ENCODE measurements around the gene SPRYD7.
"Not testable (repeated sequence)": the region's sequence is repeated elsewhere in the genome, so short reads cannot be mapped to it uniquely, and the experiment has no call there.

Gene SPRYD7

GRCh38 chr13:49953560-49953959 is 17.4 kb upstream of the SPRYD7 start:
- ChIA-PET POLR2A (interaction anchor here (1.1 kb wide), 1 partner anchor 130 kb away, joined by 4 read pairs; no protein-coding TSS in a partner anchor), CTCF (no interaction called here)
- TF ChIP-seq MYNN (tag by site-specific recombination; IDR thresholded peaks at IDR 0.05; ENCODE audit: borderline replicate concordance) (no peak), ZNF112 (tag by site-specific recombination; IDR thresholded peaks at IDR 0.05) (no peak), KLF8 (tag by site-specific recombination; IDR thresholded peaks at IDR 0.05) (no peak), ZNF391 (tag by site-specific recombination; IDR thresholded peaks at IDR 0.05; ENCODE audit: borderline replicate concordance, low read depth) (no peak), ZNF223 (tag by site-specific recombination; IDR thresholded peaks at IDR 0.05) (no peak)

GRCh38 chr13:49951754-49952535 is 15.8 kb upstream of the SPRYD7 start:
- Histone ChIP-seq H3K9me3 (ENCODE audit: control insufficient read depth, insufficient read depth, low read depth, low read length) (no peaks in the 10 kb centered on the region), H3K27ac (ENCODE audit: extremely low read depth, low read depth, low read length) (no peak overlapping the region), H3K36me3 (ENCODE audit: control insufficient read depth in 2 of 2, insufficient read depth in 1 of 2, low read length in 2 of 2) (no peaks in the 10 kb centered on the region), H3K4me3 (ENCODE audit: low read depth, low read length) (no peak overlapping the region), H3K4me1 (ENCODE audit: control insufficient read depth, insufficient read depth, low read length) (no peaks in the 10 kb centered on the region)
- ChIA-PET CTCF (interaction anchor here (1.6 kb wide), 1 partner anchor 24 kb away, joined by 3 read pairs; no protein-coding TSS in a partner anchor), POLR2A (no interaction called here)
- TF ChIP-seq ZNF398 (tag by site-specific recombination; IDR thresholded peaks at IDR 0.05), result no peak
- TF ChIP-seq ZNF530 (tag by site-specific recombination; IDR thresholded peaks at IDR 0.05; ENCODE audit: low read depth), result no peak
- TF ChIP-seq ZNF76 (tag by site-specific recombination; IDR thresholded peaks at IDR 0.05; ENCODE audit: borderline replicate concordance, low read depth), result no peak
- no peak for TF ChIP-seq OVOL3 (tag by site-specific recombination; IDR thresholded peaks at IDR 0.05)
- TF ChIP-seq ZNF473 (tag by site-specific recombination; IDR thresholded peaks at IDR 0.05), result no peak
- no peak for TF ChIP-seq ZNF169 (tag by site-specific recombination; IDR thresholded peaks at IDR 0.05)

More at GRCh38 chr13:49953560-49953959, 17.4 kb upstream of the SPRYD7 start:
- H3K36me3 ChIP-seq (ENCODE audit: control insufficient read depth in 2 of 2, insufficient read depth in 1 of 2, low read length in 2 of 2), result no peaks in the 10 kb centered on the region
- no peaks in the 10 kb centered on the region for H3K9me3 ChIP-seq (ENCODE audit: control insufficient read depth, insufficient read depth, low read depth, low read length)
- no peak overlapping the region for H3K4me3 ChIP-seq (ENCODE audit: low read depth, low read length)
- no peak overlapping the region for H3K27ac ChIP-seq (ENCODE audit: extremely low read depth, low read depth, low read length)
- no peaks in the 10 kb centered on the region for H3K4me1 ChIP-seq (ENCODE audit: control insufficient read depth, insufficient read depth, low read length)

- H3K4me1 ChIP-seq (ENCODE audit: control insufficient read depth, insufficient read depth, low read length); POLR2A ChIA-PET; H3K4me3 ChIP-seq (ENCODE audit: low read depth, low read length); H3K36me3 ChIP-seq (ENCODE audit: control insufficient read depth in 2 of 2, insufficient read depth in 1 of 2, low read length in 2 of 2); H3K9me3 ChIP-seq (ENCODE audit: control insufficient read depth, insufficient read depth, low read depth, low read length); H3K27ac ChIP-seq (ENCODE audit: extremely low read depth, low read depth, low read length); CTCF ChIA-PET: not testable (repeated sequence)
Observed at GRCh38 chr13:49948777-49949270, 12.7 kb upstream of the SPRYD7 start.

GRCh38 chr13:49939321-49939720 is 3.2 kb upstream of the SPRYD7 start:
- Histone ChIP-seq H3K36me3 (ENCODE audit: control insufficient read depth in 2 of 2, insufficient read depth in 1 of 2, low read length in 2 of 2) (no peaks in the 10 kb centered on the region), H3K9me3 (ENCODE audit: control insufficient read depth, insufficient read depth, low read depth, low read length) (no peaks in the 10 kb centered on the region), H3K27ac (ENCODE audit: extremely low read depth, low read depth, low read length) (no peak overlapping the region), H3K4me1 (ENCODE audit: control insufficient read depth, insufficient read depth, low read length) (peaks cover 4% of the 10 kb centered on the region; the same call in 1 of the 2 replicates), H3K4me3 (ENCODE audit: low read depth, low read length) (no peak overlapping the region)
- POLR2A ChIA-PET, result no interaction called here
- CTCF ChIA-PET, result no interaction called here
- TF ChIP-seq ZNF362 (tag by site-specific recombination; IDR thresholded peaks at IDR 0.05), result no peak
- no peak for TF ChIP-seq ZNF561 (tag by site-specific recombination; IDR thresholded peaks at IDR 0.05; ENCODE audit: borderline replicate concordance)
- no peak for TF ChIP-seq SP7 (tag by site-specific recombination; IDR thresholded peaks at IDR 0.05)
- TF ChIP-seq ZBTB20 (tag by site-specific recombination; IDR thresholded peaks at IDR 0.05), result no peak
- no peak for TF ChIP-seq ZNF501 (tag by site-specific recombination; IDR thresholded peaks at IDR 0.05)
- TF ChIP-seq ZNF155 (tag by site-specific recombination; IDR thresholded peaks at IDR 0.05), result no peak
- no peak for TF ChIP-seq ZBTB44 (tag by site-specific recombination; IDR thresholded peaks at IDR 0.05)
- TF ChIP-seq HOXD13 (CRISPR knock-in tag; IDR thresholded peaks at IDR 0.05; ENCODE audit: borderline replicate concordance), result no peak
- no peak for TF ChIP-seq KLF16 (tag by site-specific recombination; IDR thresholded peaks at IDR 0.05)
- TF ChIP-seq ZSCAN16 (tag by site-specific recombination; IDR thresholded peaks at IDR 0.05), result no peak
- no peak for TF ChIP-seq ZBTB8A (tag by site-specific recombination; IDR thresholded peaks at IDR 0.05)
- no peak for TF ChIP-seq MYNN (tag by site-specific recombination; IDR thresholded peaks at IDR 0.05; ENCODE audit: borderline replicate concordance)
- no peak for TF ChIP-seq ZIC2 (tag by site-specific recombination; IDR thresholded peaks at IDR 0.05)
- TF ChIP-seq ZNF214 (tag by site-specific recombination; IDR thresholded peaks at IDR 0.05; ENCODE audit: borderline replicate concordance), result no peak
- no peak for TF ChIP-seq ZNF140 (tag by site-specific recombination; IDR thresholded peaks at IDR 0.05)
